IMR-90 (cell line): Measurements from ENCODE around the gene CUX1. TPM values are rescaled to one million over a fixed set of nuclear protein-coding genes. Genes with fewer than 3 reads are reported as not detected.

Experiments used
- ATAC-seq: fragments of 200-7000 bp; cut with Tn5 transposase; 2 replicates; pipeline ENCODE4 v1.9.1; 2020; ENCODE audit warnings: low read depth, mild to moderate bottlenecking, moderate library complexity
- BruUV-seq: library from RNA; stranded (reverse); fragments of 400-500 nt; replicated peaks from 2 replicates; lab custom pipeline; 2021; lab: Mats Ljungman, UMichigan
- CTCF ChIA-PET: fragments of 300-600 bp; formaldehyde crosslinking; extraction: SDS; loops from one replicate; lab custom pipeline; 2021; ENCODE audit warnings: antibody characterized with exemption; lab: Yijun Ruan, JAX
- POLR2A ChIA-PET: fragments of 300-600 bp; sonication (Branson Sonifier 250); formaldehyde crosslinking; loops from one replicate; lab custom pipeline; 2022; ENCODE audit warnings: antibody characterized with exemption; ENCODE audit not compliant: unreplicated experiment; lab: Charles Lee
- DNase-seq: peaks from one replicate; pipeline ENCODE4 v3.0.0; 2013
- H2AFZ ChIP-seq: replicated peaks from 2 replicates; pipeline ENCODE3; 2013; ENCODE audit warnings: low read length, mild to moderate bottlenecking; ENCODE audit not compliant: poor library complexity
- H2AK5ac ChIP-seq: 2 replicates; pipeline ENCODE4 v1.6.1; 2013; ENCODE audit warnings: low read depth, low read length, inconsistent platforms
- H2AK9ac ChIP-seq: replicated peaks from 2 replicates; pipeline ENCODE3; 2013; ENCODE audit warnings: mild to moderate bottlenecking, low read depth, low read length, moderate library complexity; ENCODE audit not compliant: poor library complexity
- H2BK120ac ChIP-seq: 2 replicates; pipeline ENCODE4 v1.6.1; 2013; ENCODE audit warnings: low read depth, low read length, inconsistent platforms
- H2BK15ac ChIP-seq: 3 replicates; pipeline ENCODE4 v1.6.1; 2013; ENCODE audit warnings: low read depth, low read length, inconsistent platforms
- H2BK20ac ChIP-seq: 2 replicates; pipeline ENCODE4 v1.6.1; 2013; ENCODE audit warnings: low read depth, mild to moderate bottlenecking, inconsistent platforms, low read length, moderate library complexity
- H2BK5ac ChIP-seq: 2 replicates; pipeline ENCODE4 v1.6.1; 2013; ENCODE audit warnings: mild to moderate bottlenecking, low read depth, low read length, inconsistent platforms; ENCODE audit not compliant: poor library complexity, severe bottlenecking
- H3K14ac ChIP-seq: replicated peaks from 2 replicates; pipeline ENCODE4 v1.6.1; 2013; ENCODE audit warnings: low read depth, low read length, inconsistent platforms
- H3K18ac ChIP-seq: 2 replicates; pipeline ENCODE4 v1.6.1; 2013; ENCODE audit warnings: low read depth, low read length, control low read depth
- H3K23ac ChIP-seq: 2 replicates; pipeline ENCODE4 v1.6.1; 2013; ENCODE audit warnings: low read depth, low read length, inconsistent platforms
- H3K27ac ChIP-seq: 2 replicates; pipeline ENCODE4 v1.5.1; 2013; ENCODE audit warnings: mild to moderate bottlenecking, control low read depth, low read length; ENCODE audit not compliant: insufficient read depth
- H3K27me3 ChIP-seq: 2 replicates; pipeline ENCODE4 v1.6.1; 2013; ENCODE audit warnings: low read length; ENCODE audit not compliant: control insufficient read depth, insufficient read depth
- H3K36me3 ChIP-seq: 2 replicates; pipeline ENCODE4 v1.6.1; 2013; ENCODE audit warnings: low read length, mixed read lengths; ENCODE audit not compliant: control insufficient read depth, insufficient read depth
- H3K4ac ChIP-seq: 2 replicates; pipeline ENCODE4 v1.6.1; 2013; ENCODE audit warnings: low read depth, low read length, inconsistent platforms
- H3K4me1 ChIP-seq: 2 replicates; pipeline ENCODE4 v1.6.1; 2013; ENCODE audit warnings: low read length, mixed read lengths; ENCODE audit not compliant: control insufficient read depth, insufficient read depth
- H3K4me2 ChIP-seq: 2 replicates; pipeline ENCODE4 v1.6.1; 2013; ENCODE audit warnings: low read depth, mild to moderate bottlenecking, control low read depth, low read length, moderate library complexity
- H3K4me3 ChIP-seq: 2 replicates; pipeline ENCODE4 v1.5.1; 2013; ENCODE audit warnings: low read depth, mild to moderate bottlenecking, control low read depth, low read length, moderate library complexity; ENCODE audit not compliant: insufficient read depth
- H3K56ac ChIP-seq: 2 replicates; pipeline ENCODE4 v1.6.1; 2013; ENCODE audit warnings: low read length, inconsistent platforms; ENCODE audit not compliant: insufficient read depth; ENCODE audit errors: extremely low read depth
- H3K79me1 ChIP-seq, 2 experiments: 2 replicates each; pipeline ENCODE4 v1.6.1; 2013; ENCODE audit warnings: low read length in 2 of 2, inconsistent platforms in 1 of 2, low read depth in 1 of 2
- H3K9ac ChIP-seq: 2 replicates; pipeline ENCODE4 v1.6.1; 2013; ENCODE audit warnings: low read depth, low read length, control low read depth
- H3K9me1 ChIP-seq: 2 replicates; pipeline ENCODE4 v1.6.1; 2013; ENCODE audit warnings: low read length, inconsistent platforms; ENCODE audit not compliant: insufficient read depth
- H3K9me3 ChIP-seq: 2 replicates; pipeline ENCODE4 v1.6.1; 2013; ENCODE audit warnings: low read length; ENCODE audit not compliant: control insufficient read depth, insufficient read depth
- H4K20me1 ChIP-seq: 2 replicates; pipeline ENCODE4 v1.6.1; 2013; ENCODE audit warnings: low read length, inconsistent platforms; ENCODE audit not compliant: insufficient read depth
- H4K5ac ChIP-seq: 2 replicates; pipeline ENCODE4 v1.6.1; 2013; ENCODE audit warnings: mild to moderate bottlenecking, low read depth, low read length, control low read depth
- H4K8ac ChIP-seq, 2 experiments: 2 replicates each; pipeline ENCODE4 v1.6.1; 2013; ENCODE audit warnings: low read depth in 2 of 2, low read length in 2 of 2, control low read depth in 1 of 2, inconsistent platforms in 1 of 2
- H4K91ac ChIP-seq: 2 replicates; pipeline ENCODE4 v1.6.1; 2013; ENCODE audit warnings: low read depth, low read length, inconsistent platforms; ENCODE audit not compliant: insufficient read depth
- BHLHE40 ChIP-seq: fragments of 150-350 bp; IDR thresholded peaks from 2 replicates; pipeline ENCODE4 v1.6.1; 2016; ENCODE audit warnings: mild to moderate bottlenecking, low read depth, low read length
- CEBPB ChIP-seq: IDR thresholded peaks from 2 replicates; pipeline ENCODE4 v1.6.1; 2012; ENCODE audit warnings: low read depth, low read length, improper control_type of control experiment
- CHD1 ChIP-seq: IDR thresholded peaks from 2 replicates; pipeline ENCODE4 v1.6.1; 2012; ENCODE audit warnings: low read depth, low read length, improper control_type of control experiment
- FOS ChIP-seq: fragments of 150-350 bp; IDR thresholded peaks from 2 replicates; pipeline ENCODE4 v1.6.1; 2016; ENCODE audit warnings: low read depth, low read length
- MAFK ChIP-seq: IDR thresholded peaks from 2 replicates; pipeline ENCODE4 v1.6.1; 2012; ENCODE audit warnings: low read depth, low read length, improper control_type of control experiment
- MAZ ChIP-seq: IDR thresholded peaks from 2 replicates; pipeline ENCODE4 v1.6.1; 2012; ENCODE audit warnings: low read depth, mild to moderate bottlenecking, low read length, improper control_type of control experiment, moderate library complexity, borderline replicate concordance
- MXI1 ChIP-seq: IDR thresholded peaks from 2 replicates; pipeline ENCODE4 v1.6.1; 2012; ENCODE audit warnings: low read depth, mild to moderate bottlenecking, low read length, moderate library complexity, borderline replicate concordance
- NFE2L2 ChIP-seq: fragments of 150-350 bp; IDR thresholded peaks from 2 replicates; pipeline ENCODE4 v1.6.1; 2016; ENCODE audit warnings: low read depth, mild to moderate bottlenecking, low read length
- POLR2A ChIP-seq: IDR thresholded peaks from 2 replicates; pipeline ENCODE4 v1.6.1; 2012; ENCODE audit warnings: mild to moderate bottlenecking, low read depth, low read length
- RAD21 ChIP-seq: IDR thresholded peaks from 2 replicates; pipeline ENCODE4 v1.6.1; 2012; ENCODE audit warnings: low read length, improper control_type of control experiment
- RCOR1 ChIP-seq: IDR thresholded peaks from 2 replicates; pipeline ENCODE4 v1.6.1; 2012; ENCODE audit warnings: mild to moderate bottlenecking, low read length, improper control_type of control experiment; ENCODE audit not compliant: insufficient replicate concordance
- RFX5 ChIP-seq: IDR thresholded peaks from 2 replicates; pipeline ENCODE4 v1.8.0; 2012; ENCODE audit warnings: low read depth, mild to moderate bottlenecking, low read length, moderate library complexity
- SMC3 ChIP-seq: fragments of 150-350 bp; IDR thresholded peaks from 2 replicates; pipeline ENCODE4 v1.6.1; 2016; ENCODE audit warnings: low read depth, mild to moderate bottlenecking, antibody characterized with exemption, low read length, moderate library complexity
- WGBS, 2 experiments: methylation state at CpG; one replicate each; pipeline versions ENCODE4 v1.1.5 to v1.1.7; 2013; ENCODE audit warnings: missing lambda C conversion rate in 2 of 2; ENCODE audit not compliant: insufficient read length in 1 of 2; ENCODE audit errors: extremely low coverage in 2 of 2; 5-methylcytosine and 5-hydroxymethylcytosine counted together
- dilution Hi-C: fragments of 300-500 bp; cut with HindIII; formaldehyde crosslinking; loops from one replicate; pipeline ENCODE4 v1.14.3; 2018; ENCODE audit warnings: low sequenced_read_pairs; ENCODE audit not compliant: unreplicated experiment
- in situ Hi-C: fragments of 300-500 bp; cut with MboI; formaldehyde crosslinking; loops from 3 replicates; pipeline ENCODE4 v1.14.3; 2019; ENCODE audit warnings: low sequenced_read_pairs, inconsistent platforms, mixed read lengths
- intact Hi-C: fragments of 100-400 bp; cut with micrococcal nuclease; formaldehyde crosslinking; loops from 2 replicates; pipeline ENCODE4 v1.10.0; 2022
- polyA plus RNA-seq, 3 experiments: library from polyadenylated mRNA; depleted of rRNA; stranded (reverse); fragments of >200 nt; gene quantifications; 2 replicates each; pipeline ENCODE4 v1.2.3, GENCODE V29; 2012; ENCODE audit warnings: low replicate concordance in 1 of 3
- total RNA-seq: library from RNA; depleted of rRNA; stranded (reverse); fragments of >200 nt; gene quantifications from 2 replicates; pipeline ENCODE4 v1.2.3, GENCODE V29; 2012
- TF ChIP-seq, protein P1 (sequence below): conservative IDR thresholded peaks from 2 replicates; pipeline ENCODE4 v1.5.1; 2012; ENCODE audit warnings: mild to moderate bottlenecking, low read depth, low read length, improper control_type of control experiment
- TF ChIP-seq, protein P2 (sequence below): fragments of 150-350 bp; IDR thresholded peaks from 2 replicates; pipeline ENCODE4 v1.6.1; 2017; ENCODE audit warnings: mild to moderate bottlenecking, antibody characterized with exemption, low read length, low read depth
- TF ChIP-seq, protein P3 (sequence below): fragments of 150-350 bp; IDR thresholded peaks from 2 replicates; pipeline ENCODE4 v1.6.1; 2016; ENCODE audit warnings: low read depth, mild to moderate bottlenecking, low read length, moderate library complexity, borderline replicate concordance

Gene CUX1
- total and polyA plus RNA-seq, 2 of the 4 experiments (the other 2 are of a cell fraction): 19.7 to 46.4 TPM

DNA sequence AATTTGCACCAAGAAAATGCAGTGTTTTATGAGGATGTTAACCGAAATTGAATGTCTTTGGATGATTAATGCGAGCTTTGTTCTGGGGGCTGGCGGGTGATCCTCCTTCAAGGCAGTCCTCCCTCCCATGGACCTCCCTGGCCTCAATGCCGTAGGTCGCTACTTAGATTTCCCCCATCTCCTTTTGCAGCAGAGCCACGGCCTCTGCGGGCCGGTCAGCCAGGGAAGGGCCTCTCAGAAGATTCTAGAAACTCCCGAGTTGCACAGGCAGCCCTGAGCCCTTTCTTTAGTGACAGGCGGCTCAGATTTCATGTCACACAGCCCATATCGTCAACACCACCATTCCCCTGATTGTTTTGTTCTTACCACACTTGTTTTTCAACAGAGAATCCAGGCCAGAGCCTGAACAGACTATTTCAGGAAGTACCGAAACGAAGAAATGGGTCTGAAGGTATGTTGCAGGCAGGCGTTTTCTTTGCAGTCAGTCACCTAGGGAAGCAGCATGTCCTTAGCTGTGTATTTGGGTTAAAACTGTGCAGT is 381.1 kb downstream of the CUX1 start:
- peaks cover 0 to 11% of the 10 kb centered on the region in 2 experiments; a peak in 1 of 4 replicates for H3K79me1 ChIP-seq
- ATAC-seq: no peak
- no peak overlapping the region for H4K8ac ChIP-seq
- no peak overlapping the region for H3K18ac ChIP-seq
- dilution Hi-C loops (no loop called here), in situ Hi-C loops (no loop called here), intact Hi-C loops (no loop called here)
- H3K9me1 ChIP-seq: no peaks in the 10 kb centered on the region
- H2BK15ac ChIP-seq: no peak overlapping the region
- no peak overlapping the region for H2BK120ac ChIP-seq
- no peak overlapping the region for H2BK20ac ChIP-seq
- BruUV-seq: no TSS peak
- no peak overlapping the region for H4K5ac ChIP-seq
- H2AFZ ChIP-seq: no peak overlapping the region
- TF ChIP-seq, protein P1, sequence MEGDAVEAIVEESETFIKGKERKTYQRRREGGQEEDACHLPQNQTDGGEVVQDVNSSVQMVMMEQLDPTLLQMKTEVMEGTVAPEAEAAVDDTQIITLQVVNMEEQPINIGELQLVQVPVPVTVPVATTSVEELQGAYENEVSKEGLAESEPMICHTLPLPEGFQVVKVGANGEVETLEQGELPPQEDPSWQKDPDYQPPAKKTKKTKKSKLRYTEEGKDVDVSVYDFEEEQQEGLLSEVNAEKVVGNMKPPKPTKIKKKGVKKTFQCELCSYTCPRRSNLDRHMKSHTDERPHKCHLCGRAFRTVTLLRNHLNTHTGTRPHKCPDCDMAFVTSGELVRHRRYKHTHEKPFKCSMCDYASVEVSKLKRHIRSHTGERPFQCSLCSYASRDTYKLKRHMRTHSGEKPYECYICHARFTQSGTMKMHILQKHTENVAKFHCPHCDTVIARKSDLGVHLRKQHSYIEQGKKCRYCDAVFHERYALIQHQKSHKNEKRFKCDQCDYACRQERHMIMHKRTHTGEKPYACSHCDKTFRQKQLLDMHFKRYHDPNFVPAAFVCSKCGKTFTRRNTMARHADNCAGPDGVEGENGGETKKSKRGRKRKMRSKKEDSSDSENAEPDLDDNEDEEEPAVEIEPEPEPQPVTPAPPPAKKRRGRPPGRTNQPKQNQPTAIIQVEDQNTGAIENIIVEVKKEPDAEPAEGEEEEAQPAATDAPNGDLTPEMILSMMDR: no peak
- TF ChIP-seq RAD21 (no peak), MAFK (no peak), MXI1 (no peak), FOS (no peak), CEBPB (no peak), BHLHE40 (no peak), RFX5 (no peak), MAZ (no peak), CHD1 (no peak), RCOR1 (no peak), POLR2A (no peak), NFE2L2 (no peak), SMC3 (no peak)
- TF ChIP-seq, protein P2, sequence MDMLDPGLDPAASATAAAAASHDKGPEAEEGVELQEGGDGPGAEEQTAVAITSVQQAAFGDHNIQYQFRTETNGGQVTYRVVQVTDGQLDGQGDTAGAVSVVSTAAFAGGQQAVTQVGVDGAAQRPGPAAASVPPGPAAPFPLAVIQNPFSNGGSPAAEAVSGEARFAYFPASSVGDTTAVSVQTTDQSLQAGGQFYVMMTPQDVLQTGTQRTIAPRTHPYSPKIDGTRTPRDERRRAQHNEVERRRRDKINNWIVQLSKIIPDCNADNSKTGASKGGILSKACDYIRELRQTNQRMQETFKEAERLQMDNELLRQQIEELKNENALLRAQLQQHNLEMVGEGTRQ: no peak
- TF ChIP-seq, protein P3, sequence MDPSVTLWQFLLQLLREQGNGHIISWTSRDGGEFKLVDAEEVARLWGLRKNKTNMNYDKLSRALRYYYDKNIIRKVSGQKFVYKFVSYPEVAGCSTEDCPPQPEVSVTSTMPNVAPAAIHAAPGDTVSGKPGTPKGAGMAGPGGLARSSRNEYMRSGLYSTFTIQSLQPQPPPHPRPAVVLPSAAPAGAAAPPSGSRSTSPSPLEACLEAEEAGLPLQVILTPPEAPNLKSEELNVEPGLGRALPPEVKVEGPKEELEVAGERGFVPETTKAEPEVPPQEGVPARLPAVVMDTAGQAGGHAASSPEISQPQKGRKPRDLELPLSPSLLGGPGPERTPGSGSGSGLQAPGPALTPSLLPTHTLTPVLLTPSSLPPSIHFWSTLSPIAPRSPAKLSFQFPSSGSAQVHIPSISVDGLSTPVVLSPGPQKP: no peak
- no peak overlapping the region for H3K9ac ChIP-seq
- H3K36me3 ChIP-seq: peaks cover 55% of the 10 kb centered on the region
- H3K4me1 ChIP-seq: no peaks in the 10 kb centered on the region
- H3K56ac ChIP-seq: no peak overlapping the region
- no peak overlapping the region for H3K4me3 ChIP-seq
- POLR2A ChIA-PET: no interaction called here
- H3K27me3 ChIP-seq: no peaks in the 10 kb centered on the region
- H3K14ac ChIP-seq: no peak overlapping the region
- H3K4ac ChIP-seq: no peak overlapping the region
- H3K23ac ChIP-seq: no peak overlapping the region
- no peak overlapping the region for H2AK5ac ChIP-seq
- 60% methylated on average over 4 of the region's 14 CpGs; no CpG with 5 or more reads in 1 of the 2 experiments for WGBS, 2 experiments
- no peak for DNase-seq
- no peak overlapping the region for H4K91ac ChIP-seq
- H2BK5ac ChIP-seq: no peak overlapping the region
- H3K4me2 ChIP-seq: no peak overlapping the region
- H3K9me3 ChIP-seq: no peaks in the 10 kb centered on the region
- no peaks in the 10 kb centered on the region for H4K20me1 ChIP-seq
- H3K27ac ChIP-seq: no peak overlapping the region
- no peak overlapping the region for H2AK9ac ChIP-seq
- CTCF ChIA-PET: no interaction called here
